22Rv1 (cell line): Measurements from ENCODE around the gene C16orf78.

Source experiments
- H3K27ac ChIP-seq: fragments of 450-650 bp; 2 replicates; pipeline ENCODE4 v1.5.1; 2017
- ZFX ChIP-seq: fragments of 450-650 bp; IDR thresholded peaks from 2 replicates; pipeline ENCODE4 v1.6.1; 2017; ENCODE audit warnings: antibody characterized with exemption, borderline replicate concordance
- TF ChIP-seq, protein P1 (sequence below): fragments of 450-650 bp; IDR thresholded peaks from 2 replicates; pipeline ENCODE4 v1.5.1; 2017; ENCODE audit warnings: mild to moderate bottlenecking

C16orf78 gene

DNA sequence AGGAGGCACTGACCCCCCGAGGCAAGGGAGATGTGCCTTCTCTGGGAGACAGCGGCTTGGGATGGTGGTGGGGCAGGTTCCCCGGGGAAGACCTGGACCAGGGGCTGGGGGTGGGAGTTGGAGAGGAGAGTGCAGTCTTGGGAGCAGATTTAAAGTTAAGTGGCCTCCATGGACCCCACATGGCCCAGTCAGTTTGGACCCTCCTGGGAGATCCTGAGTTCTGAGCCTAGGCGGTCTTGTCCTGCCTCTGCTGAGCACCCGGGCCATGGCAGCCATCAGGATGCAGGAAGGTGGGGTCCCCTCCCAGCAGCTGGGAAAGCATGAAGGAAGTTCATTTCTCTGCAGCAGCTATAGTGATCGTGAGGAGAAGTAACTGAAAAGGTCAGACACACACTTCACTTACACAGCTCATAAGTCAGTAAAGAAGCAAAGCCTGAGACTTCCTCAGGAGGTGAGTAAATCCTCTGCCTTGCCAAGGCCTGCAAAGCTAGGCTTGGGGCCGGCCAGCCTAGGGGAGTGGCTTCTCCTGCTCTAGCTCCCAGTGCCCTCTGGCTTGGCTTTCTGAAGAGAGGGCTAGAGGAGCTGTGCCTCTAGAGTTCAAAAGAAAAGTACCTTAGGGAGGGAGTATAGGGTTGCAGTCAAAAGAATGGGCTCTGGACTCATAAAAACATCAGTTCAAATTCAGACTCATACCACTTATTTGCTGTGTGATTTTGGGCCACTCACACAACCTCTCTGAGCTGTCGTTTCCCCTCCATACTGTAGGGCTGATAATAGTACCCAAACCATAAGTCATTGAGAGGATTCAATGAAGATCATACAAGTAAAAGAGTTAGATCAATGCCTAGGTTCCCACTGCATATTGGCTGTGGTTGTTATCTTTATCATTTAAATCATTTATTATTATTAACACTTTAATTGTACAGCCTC is 31.0 kb upstream of the C16orf78 start:
- no peak overlapping the region for H3K27ac ChIP-seq
- TF ChIP-seq, protein P1, sequence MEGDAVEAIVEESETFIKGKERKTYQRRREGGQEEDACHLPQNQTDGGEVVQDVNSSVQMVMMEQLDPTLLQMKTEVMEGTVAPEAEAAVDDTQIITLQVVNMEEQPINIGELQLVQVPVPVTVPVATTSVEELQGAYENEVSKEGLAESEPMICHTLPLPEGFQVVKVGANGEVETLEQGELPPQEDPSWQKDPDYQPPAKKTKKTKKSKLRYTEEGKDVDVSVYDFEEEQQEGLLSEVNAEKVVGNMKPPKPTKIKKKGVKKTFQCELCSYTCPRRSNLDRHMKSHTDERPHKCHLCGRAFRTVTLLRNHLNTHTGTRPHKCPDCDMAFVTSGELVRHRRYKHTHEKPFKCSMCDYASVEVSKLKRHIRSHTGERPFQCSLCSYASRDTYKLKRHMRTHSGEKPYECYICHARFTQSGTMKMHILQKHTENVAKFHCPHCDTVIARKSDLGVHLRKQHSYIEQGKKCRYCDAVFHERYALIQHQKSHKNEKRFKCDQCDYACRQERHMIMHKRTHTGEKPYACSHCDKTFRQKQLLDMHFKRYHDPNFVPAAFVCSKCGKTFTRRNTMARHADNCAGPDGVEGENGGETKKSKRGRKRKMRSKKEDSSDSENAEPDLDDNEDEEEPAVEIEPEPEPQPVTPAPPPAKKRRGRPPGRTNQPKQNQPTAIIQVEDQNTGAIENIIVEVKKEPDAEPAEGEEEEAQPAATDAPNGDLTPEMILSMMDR = no peak
- no peak for TF ChIP-seq ZFX

- TF ChIP-seq ZFX = no peak
- TF ChIP-seq, protein P1 = no peak
- H3K27ac ChIP-seq = no peak overlapping the region
Measured at GRCh38 chr16:49343291-49343690, 30.3 kb upstream of the C16orf78 start.

- no peak for TF ChIP-seq ZFX
- TF ChIP-seq, protein P1 = no peak
- H3K27ac ChIP-seq = no peak overlapping the region
Measured at GRCh38 chr16:49344401-49344800, 29.2 kb upstream of the C16orf78 start.

DNA sequence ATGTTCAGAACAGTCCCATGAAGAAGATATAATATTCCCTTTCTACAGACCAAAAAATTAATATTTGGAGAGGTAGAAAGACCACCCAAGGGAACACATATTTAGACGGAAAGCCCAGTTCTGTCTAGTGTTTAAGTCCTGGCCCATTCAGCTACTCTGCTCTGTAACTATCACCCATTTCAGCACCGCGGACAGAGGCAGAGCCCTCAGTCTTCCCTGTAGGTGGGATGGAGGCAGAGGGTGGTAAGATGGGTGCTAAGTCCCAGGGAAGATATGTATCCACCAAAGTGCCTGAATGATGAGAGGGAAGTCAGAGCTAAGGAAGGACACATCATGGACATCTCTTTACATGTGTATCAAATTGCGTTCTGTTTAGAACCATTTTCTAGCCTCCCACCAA is 27.8 kb upstream of the C16orf78 start:
- TF ChIP-seq ZFX = no peak
- TF ChIP-seq, protein P1 = no peak
- no peak overlapping the region for H3K27ac ChIP-seq

DNA sequence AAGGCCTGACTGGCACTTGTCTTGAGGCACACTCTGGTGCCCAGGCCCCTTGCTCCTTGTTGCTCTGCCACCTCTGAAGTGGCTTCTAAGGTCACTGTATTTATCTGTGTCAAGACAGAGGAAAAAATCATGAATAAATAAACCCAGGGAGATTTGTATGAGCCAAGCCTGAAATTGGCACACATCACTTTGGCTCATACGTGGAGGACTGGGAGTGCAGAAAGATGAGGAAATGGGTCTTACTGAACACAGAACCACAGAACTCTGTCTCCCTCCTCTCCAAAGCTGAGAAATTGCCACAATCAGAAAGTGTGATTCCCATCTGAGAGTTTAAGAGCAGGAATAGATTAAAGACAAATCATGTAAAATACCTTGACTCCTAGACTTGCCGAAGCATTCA is 27.1 kb upstream of the C16orf78 start:
- no peak overlapping the region for H3K27ac ChIP-seq
- TF ChIP-seq, protein P1 = no peak
- TF ChIP-seq ZFX = no peak

GRCh38 chr16:49347476-49347875 is 26.1 kb upstream of the C16orf78 start:
- no peak overlapping the region for H3K27ac ChIP-seq
- TF ChIP-seq, protein P1 = no peak
- TF ChIP-seq ZFX = no peak
